CD14-positive monocyte (primary cell): ENCODE results near the gene ZGLP1. TPM values are rescaled to one million over a fixed set of nuclear protein-coding genes. Genes with fewer than 3 reads are reported as not detected.

ENCODE experiments used
- DNase-seq, 3 donors: peaks; one replicate each; pipeline ENCODE4 v3.0.0-alpha.2; 2011 to 2022
- H2AFZ ChIP-seq: 2 replicates; pipeline ENCODE4 v1.6.0; 2012; ENCODE audit warnings: mild to moderate bottlenecking, low read depth, low read length, inconsistent platforms; ENCODE audit not compliant: insufficient read depth, poor library complexity, severe bottlenecking
- H3K27ac ChIP-seq, 2 donors: 1 replicate in 1 of 2; 2 replicates in 1 of 2; pipeline ENCODE4 v1.5.1; 2012 to 2013; ENCODE audit warnings: low read length in 2 of 2, control low read depth in 1 of 2, inconsistent platforms in 1 of 2, low read depth in 1 of 2, mild to moderate bottlenecking in 1 of 2
- H3K27me3 ChIP-seq, 2 donors: one replicate each; pipeline versions ENCODE4 v1.6.0 to v1.6.1; 2011 to 2013; ENCODE audit warnings: low read length in 2 of 2; ENCODE audit not compliant: control insufficient read depth in 2 of 2, insufficient read depth in 2 of 2
- H3K36me3 ChIP-seq, 2 donors: replicated peaks in 1 of 2; 1 replicate in 1 of 2; 2 replicates in 1 of 2; pipeline versions ENCODE4 v1.5.1 to v1.6.1; 2012 to 2013; ENCODE audit warnings: low read length in 2 of 2, control low read depth in 1 of 2, inconsistent platforms in 1 of 2, mild to moderate bottlenecking in 1 of 2; ENCODE audit not compliant: insufficient read depth in 2 of 2, control insufficient read depth in 1 of 2
- H3K4me1 ChIP-seq, 2 donors: 1 replicate in 1 of 2; 2 replicates in 1 of 2; pipeline versions ENCODE4 v1.5.1 to v1.6.1; 2012 to 2013; ENCODE audit warnings: low read length in 2 of 2, control low read depth in 1 of 2, inconsistent platforms in 1 of 2, mild to moderate bottlenecking in 1 of 2, moderate library complexity in 1 of 2; ENCODE audit not compliant: insufficient read depth in 2 of 2, control insufficient read depth in 1 of 2
- H3K4me2 ChIP-seq: replicated peaks from 2 replicates; pipeline ENCODE3; 2012; ENCODE audit warnings: low read length, moderate library complexity, mild to moderate bottlenecking; ENCODE audit not compliant: poor library complexity, severe bottlenecking; ENCODE audit errors: extremely low read depth
- H3K4me3 ChIP-seq, 3 experiments: fragments of 200-600 bp in 1 of 3; sonication (generic) in 1 of 3; replicated peaks in 1 of 3; 1 replicate in 2 of 3; 2 replicates in 1 of 3; pipeline ENCODE4 v1.5.1; 2011 to 2013; ENCODE audit warnings: low read length in 3 of 3, mild to moderate bottlenecking in 3 of 3, control low read depth in 2 of 3, low read depth in 2 of 3, inconsistent platforms in 1 of 3, moderate library complexity in 1 of 3
- H3K79me2 ChIP-seq: 2 replicates; pipeline ENCODE4 v1.6.0; 2012; ENCODE audit warnings: mild to moderate bottlenecking, control low read depth, inconsistent platforms, low read length, moderate library complexity; ENCODE audit not compliant: insufficient read depth
- H3K9ac ChIP-seq: 2 replicates; pipeline ENCODE4 v1.6.0; 2017; ENCODE audit warnings: low read length, mild to moderate bottlenecking; ENCODE audit not compliant: insufficient read depth, poor library complexity, severe bottlenecking
- H3K9me3 ChIP-seq, 2 donors: replicated peaks in 1 of 2; 1 replicate in 1 of 2; 2 replicates in 1 of 2; pipeline versions ENCODE4 v1.5.1 to v1.6.1; 2012 to 2013; ENCODE audit warnings: low read length in 2 of 2, control low read depth in 1 of 2; ENCODE audit not compliant: control insufficient read depth in 1 of 2, insufficient read depth in 1 of 2
- H4K20me1 ChIP-seq: 2 replicates; pipeline ENCODE4 v1.6.0; 2012; ENCODE audit warnings: mild to moderate bottlenecking, low read length, control low read depth, moderate library complexity; ENCODE audit not compliant: insufficient read depth
- H3K27ac Mint-ChIP-seq, 7 donors: one replicate each; pipeline ENCODE4 v1.8.0; 2020; ENCODE audit warnings: mild to moderate bottlenecking in 7 of 7, mixed read lengths in 7 of 7, moderate library complexity in 6 of 7, inconsistent platforms in 2 of 7
- H3K27me3 Mint-ChIP-seq, 3 donors: one replicate each; pipeline ENCODE4 v1.8.0; 2021 to 2022; ENCODE audit warnings: low read depth in 3 of 3, mild to moderate bottlenecking in 3 of 3, mixed read lengths in 3 of 3, moderate library complexity in 3 of 3, inconsistent platforms in 1 of 3
- H3K36me3 Mint-ChIP-seq, 2 donors: one replicate each; pipeline ENCODE4 v1.8.0; 2020; ENCODE audit warnings: mixed read lengths in 2 of 2, inconsistent platforms in 1 of 2, mild to moderate bottlenecking in 1 of 2
- H3K4me1 Mint-ChIP-seq: one replicate; pipeline ENCODE4 v1.8.0; 2020; ENCODE audit warnings: mild to moderate bottlenecking, mixed read lengths
- H3K4me3 Mint-ChIP-seq, 2 donors: one replicate each; pipeline ENCODE4 v1.8.0; 2020; ENCODE audit warnings: mild to moderate bottlenecking in 2 of 2, mixed read lengths in 2 of 2, moderate library complexity in 1 of 2
- H3K9me3 Mint-ChIP-seq, 7 donors: one replicate each; pipeline ENCODE4 v1.8.0; 2020 to 2022; ENCODE audit warnings: mixed read lengths in 7 of 7, mild to moderate bottlenecking in 6 of 7, moderate library complexity in 6 of 7, inconsistent platforms in 2 of 7
- CTCF ChIP-seq: fragments of 200-600 bp; IDR thresholded peaks from one replicate; pipeline ENCODE4 v1.8.0; 2022; ENCODE audit warnings: antibody characterized with exemption, mild to moderate bottlenecking
- WGBS: methylation state at CpG from one replicate; pipeline ENCODE4 v1.1.5; 2013; ENCODE audit warnings: missing lambda C conversion rate; ENCODE audit not compliant: insufficient coverage; 5-methylcytosine and 5-hydroxymethylcytosine counted together
- intact Hi-C, 2 donors: fragments of 100-400 bp; cut with micrococcal nuclease; formaldehyde crosslinking; loops; one replicate each; pipeline versions ENCODE4 v1.15.0 to v1.15.1; 2023
- polyA plus RNA-seq, 3 donors: library from polyadenylated mRNA; depleted of rRNA in 1 of 3; unstranded in 2 of 3; stranded (reverse) in 1 of 3; fragments of 300-500 nt in 2 of 3; fragments of >200 nt in 1 of 3; fragmentation: Illumina TruSeq in 2 of 3; gene quantifications; 1 replicate in 2 of 3; 2 replicates in 1 of 3; pipeline ENCODE4 v1.2.3, GENCODE V29; 2012 to 2021

Gene ZGLP1
- polyA plus RNA-seq, 3 donors: 3.5 to 11.7 (median 9.4) TPM

- DNase-seq: peak in 1 of 3 donors; percentile 35
- H3K4me1 Mint-ChIP-seq: peaks cover 87% of the 10 kb centered on the region
- peak overlapping the region; percentile 33 for H3K9ac ChIP-seq
- no peak overlapping the region for H3K27ac ChIP-seq
- H3K27ac Mint-ChIP-seq: peak overlapping the region in 5 of 7 donors; percentile 17 to 78 (median 64)
- H2AFZ ChIP-seq: peak overlapping the region; percentile 73
- no peaks in the 10 kb centered on the region for H3K79me2 ChIP-seq
- intact Hi-C loops: no loop called here
- H3K4me2 ChIP-seq: peak overlapping the region; percentile 78
- H4K20me1 ChIP-seq: peaks cover 22% of the 10 kb centered on the region
- H3K9me3 ChIP-seq: peaks cover 6 to 22% of the 10 kb centered on the region in 2 donors
- peak overlapping the region in 2 of 3 experiments; percentile 29 to 74 for H3K4me3 ChIP-seq
- H3K27me3 ChIP-seq: peaks cover 32 to 78% of the 10 kb centered on the region in 2 donors
- peaks cover 21 to 33% of the 10 kb centered on the region in 2 donors for H3K36me3 Mint-ChIP-seq
- peaks cover 97% of the 10 kb centered on the region in 2 donors for H3K4me1 ChIP-seq
- peak overlapping the region; percentile 75 to 94 for H3K4me3 Mint-ChIP-seq
- peaks cover 0 to 48% (median 31%) of the 10 kb centered on the region in 7 donors for H3K9me3 Mint-ChIP-seq
- H3K27me3 Mint-ChIP-seq: peaks cover 69 to 84% (median 82%) of the 10 kb centered on the region in 3 donors
- H3K36me3 ChIP-seq: peaks cover 8% of the 10 kb centered on the region in 2 donors
- no peak for TF ChIP-seq CTCF
- WGBS: under 1% methylated on average over 30 of the region's 30 CpGs
Observed at GRCh38 chr19:10290357-10290875, 19.2 kb downstream of the ZGLP1 start.

- Mint-ChIP-seq H3K36me3 (peaks cover 26 to 38% of the 10 kb centered on the region in 2 donors), H3K27ac (peak within 1 kb of the TSS in 6 of 7 donors; percentile 17 to 78 (median 60)), H3K4me3 (peak within 1 kb of the TSS; percentile 75 to 94), H3K9me3 (peaks cover 0 to 48% (median 31%) of the 10 kb centered on the region in 7 donors), H3K4me1 (peaks cover 89% of the 10 kb centered on the region), H3K27me3 (peaks cover 64 to 79% (median 77%) of the 10 kb centered on the region in 3 donors)
- Histone ChIP-seq H3K27me3 (peaks cover 32 to 74% of the 10 kb centered on the region in 2 donors), H3K79me2 (no peaks in the 10 kb centered on the region), H4K20me1 (peaks cover 27% of the 10 kb centered on the region), H3K4me3 (peak within 1 kb of the TSS in 2 of 3 experiments; percentile 29 to 74), H3K4me2 (peak within 1 kb of the TSS; percentile 78), H3K9ac (peak within 1 kb of the TSS; percentile 33), H3K4me1 (peaks cover 95 to 97% of the 10 kb centered on the region in 2 donors), H3K9me3 (peaks cover 6 to 22% of the 10 kb centered on the region in 2 donors), H3K27ac (no peak within 1 kb of the TSS), H3K36me3 (peaks cover 13% of the 10 kb centered on the region in 2 donors), H2AFZ (peak within 1 kb of the TSS; percentile 73)
- TF ChIP-seq CTCF: no peak
- WGBS: under 1% methylated on average over 40 of the region's 45 CpGs
- intact Hi-C loops: no loop called here
- peak in 1 of 3 donors; percentile 15 for DNase-seq
Observed at GRCh38 chr19:10289836-10290356, 19.7 kb downstream of the ZGLP1 start, which contains the start of gene ICAM5. TSS of gene ICAM5 (plus strand) at chr19:10289952. CDS start at chr19:10290044, 92 bp downstream.
